Retina (tissue), 1 donor: ENCODE results near the gene OXT.
A peak's percentile ranks its signal among the peaks of the same experiment; 100 is the strongest.
"Not testable (repeated sequence)": the region's sequence is repeated elsewhere in the genome, so short reads cannot be mapped to it uniquely, and the experiment has no call there.

Experiments used
- DNase-seq: peaks from one replicate; pipeline ENCODE4 v3.0.0-alpha.2; 2016

Gene OXT

DNA sequence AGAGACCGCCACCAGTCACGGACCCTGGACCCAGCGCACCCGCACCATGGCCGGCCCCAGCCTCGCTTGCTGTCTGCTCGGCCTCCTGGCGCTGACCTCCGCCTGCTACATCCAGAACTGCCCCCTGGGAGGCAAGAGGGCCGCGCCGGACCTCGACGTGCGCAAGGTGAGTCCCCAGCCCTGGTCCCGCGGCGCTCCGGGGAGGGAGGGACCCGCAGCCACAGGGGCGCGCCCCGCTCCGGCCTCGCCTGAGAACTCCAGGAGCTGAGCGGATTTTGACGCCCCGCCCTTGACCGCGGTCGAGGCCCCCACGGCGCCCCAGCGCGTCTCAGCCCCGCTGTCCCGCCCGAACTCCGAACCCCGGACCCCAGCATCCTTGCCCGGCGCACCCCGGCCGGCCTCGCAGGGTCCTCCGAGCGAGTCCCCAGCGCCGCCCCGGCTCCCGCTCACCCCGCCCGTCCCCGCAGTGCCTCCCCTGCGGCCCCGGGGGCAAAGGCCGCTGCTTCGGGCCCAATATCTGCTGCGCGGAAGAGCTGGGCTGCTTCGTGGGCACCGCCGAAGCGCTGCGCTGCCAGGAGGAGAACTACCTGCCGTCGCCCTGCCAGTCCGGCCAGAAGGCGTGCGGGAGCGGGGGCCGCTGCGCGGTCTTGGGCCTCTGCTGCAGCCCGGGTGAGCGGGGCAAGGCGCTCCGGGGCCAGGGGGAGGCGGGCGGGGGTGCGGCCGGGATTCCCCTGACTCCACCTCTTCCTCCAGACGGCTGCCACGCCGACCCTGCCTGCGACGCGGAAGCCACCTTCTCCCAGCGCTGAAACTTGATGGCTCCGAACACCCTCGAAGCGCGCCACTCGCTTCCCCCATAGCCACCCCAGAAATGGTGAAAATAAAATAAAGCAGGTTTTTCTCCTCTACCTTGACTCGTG lies at the start of gene OXT:
OXT (plus strand) TSS at position 11 of the 920 bp plus-strand sequence; CDS start at position 47, 36 bp downstream.
- peak; percentile 57 for DNase-seq

DNA sequence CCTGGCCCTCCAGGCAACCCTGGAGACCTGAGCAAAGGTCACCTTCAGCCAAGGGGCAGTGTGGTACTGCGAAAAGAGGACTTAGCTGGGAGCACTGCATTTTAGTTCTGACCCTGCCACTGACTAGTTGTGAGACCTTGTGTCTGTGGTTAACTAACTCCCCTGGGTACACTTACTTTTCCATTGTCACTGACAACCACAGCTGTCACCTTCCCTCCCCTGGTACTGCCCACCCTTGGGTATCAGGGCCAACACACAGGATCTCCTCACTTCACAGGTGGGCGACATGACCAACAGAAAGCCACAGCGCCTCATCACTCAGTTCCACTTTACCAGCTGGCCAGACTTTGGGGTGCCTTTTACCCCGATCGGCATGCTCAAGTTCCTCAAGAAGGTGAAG lies 49.6 kb upstream of the OXT start:
- DNase-seq: no peak

- DNase-seq: not testable (repeated sequence)
Observed at GRCh38 chr20:3022559-3023490, 48.6 kb upstream of the OXT start.

DNA sequence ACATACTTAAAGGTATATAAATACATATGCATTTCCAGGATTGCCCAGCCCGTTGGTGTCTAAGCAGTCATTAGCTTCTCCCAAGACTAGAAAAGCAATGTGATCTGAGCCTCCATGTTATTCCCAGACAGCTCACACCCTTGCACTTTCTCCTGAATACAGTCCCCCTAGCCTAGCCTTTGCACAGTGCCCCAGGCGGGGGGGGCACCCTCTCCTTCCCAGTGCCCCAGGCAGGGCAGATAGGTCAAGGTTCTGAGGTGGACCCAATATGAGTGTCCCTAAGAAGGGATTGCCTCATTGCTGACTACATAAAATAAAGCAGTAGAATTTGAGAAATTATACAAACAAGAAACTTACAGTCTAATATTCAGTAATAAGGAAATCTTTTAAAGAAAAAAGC lies 43.4 kb upstream of the OXT start:
- no peak for DNase-seq

DNA sequence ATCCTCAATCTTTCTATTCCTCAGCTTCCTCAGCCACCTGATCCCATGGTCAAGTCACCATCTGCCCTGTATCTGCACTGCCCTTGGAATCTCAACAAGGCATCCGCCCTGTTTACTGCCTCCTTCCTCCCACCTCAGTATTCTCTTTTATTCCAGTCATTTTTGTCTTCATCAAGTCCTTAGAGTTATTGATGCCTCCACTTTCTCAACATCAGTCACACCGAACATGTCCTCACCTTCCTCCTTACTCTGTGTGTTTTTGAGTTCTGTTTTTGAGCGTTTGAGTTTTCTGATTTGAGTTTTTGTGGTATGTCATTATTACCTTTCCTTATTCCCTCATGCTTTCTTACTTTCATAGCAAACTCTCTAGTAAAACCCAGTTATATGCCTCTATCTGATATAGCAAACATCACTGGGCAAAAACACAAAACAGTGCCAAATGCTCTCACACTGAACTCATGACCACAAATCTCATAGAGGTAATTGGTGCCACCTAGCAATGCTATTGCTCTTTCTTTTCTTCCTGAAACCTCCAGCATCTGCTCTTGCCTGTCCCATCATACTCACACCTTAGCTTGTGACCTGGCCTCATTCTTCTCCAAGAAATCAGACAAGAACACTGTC lies 39.8 kb upstream of the OXT start:
- DNase-seq: no peak

DNA sequence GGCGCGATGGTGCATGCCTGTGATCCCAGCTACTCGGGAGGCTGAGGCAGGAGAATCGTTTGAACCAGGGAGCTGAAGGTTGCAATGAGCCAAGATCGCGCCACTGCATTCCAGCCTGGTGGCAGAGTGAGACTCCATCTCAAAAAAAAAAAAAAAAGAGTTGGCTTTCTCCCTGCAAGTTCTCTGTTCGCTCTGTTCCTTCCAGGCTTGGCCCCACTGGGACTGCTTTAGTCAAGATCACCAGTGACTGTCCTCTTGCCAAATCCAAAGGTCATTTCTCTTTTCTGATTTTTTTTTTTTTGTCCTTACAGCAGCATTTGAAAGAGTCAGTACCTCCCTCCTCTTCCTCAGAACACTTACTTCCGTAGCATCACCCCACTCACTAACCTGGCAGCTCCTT lies 38.8 kb upstream of the OXT start:
- no peak for DNase-seq

DNA sequence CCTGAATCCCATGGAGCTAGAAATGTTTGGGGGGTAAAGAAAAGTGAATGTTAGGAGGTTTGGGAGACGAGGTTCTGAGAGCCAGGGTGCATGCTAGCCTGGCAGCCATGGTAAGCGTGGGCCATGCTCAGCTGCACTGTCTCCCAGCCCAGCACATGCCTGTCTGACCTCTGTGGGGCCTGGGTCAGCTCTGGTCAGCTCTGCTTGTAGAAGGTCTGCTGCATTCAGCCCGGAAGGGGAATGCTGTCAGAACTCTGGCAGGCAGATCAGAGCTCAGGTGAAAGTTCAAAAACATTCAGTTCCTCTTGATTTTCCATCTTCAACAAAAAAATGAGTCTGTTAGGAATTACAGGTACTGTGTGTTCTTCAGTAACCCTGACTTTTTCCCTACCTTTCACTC lies 33.8 kb upstream of the OXT start:
- no peak for DNase-seq

GRCh38 chr20:3038454-3038853 lies 33.0 kb upstream of the OXT start:
- DNase-seq: no peak

- DNase-seq: no peak
Observed at GRCh38 chr20:3039426-3039825, 32.0 kb upstream of the OXT start.

DNA sequence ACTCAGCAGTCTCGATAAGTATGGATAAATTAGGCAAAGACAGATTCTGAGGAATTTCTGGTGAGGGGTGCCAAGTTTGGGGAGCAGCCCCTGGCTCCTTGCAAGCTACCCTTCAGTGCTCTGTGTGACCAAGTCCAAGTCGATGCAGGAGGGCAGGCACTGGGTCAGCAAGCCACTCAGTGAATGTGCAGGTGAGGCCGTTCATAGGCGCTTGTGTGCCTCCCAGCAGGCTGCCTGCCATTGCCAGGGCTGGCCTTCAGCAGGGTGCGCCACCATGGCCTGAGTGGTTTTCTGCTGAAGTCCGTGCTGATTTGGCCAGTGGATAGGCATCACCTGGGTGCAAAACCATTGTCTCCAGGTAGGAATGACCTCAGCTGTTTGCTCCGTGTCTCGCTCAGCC lies 31.3 kb upstream of the OXT start:
- DNase-seq: no peak

- no peak for DNase-seq
Observed at GRCh38 chr20:3041854-3042409, 29.5 kb upstream of the OXT start.

DNA sequence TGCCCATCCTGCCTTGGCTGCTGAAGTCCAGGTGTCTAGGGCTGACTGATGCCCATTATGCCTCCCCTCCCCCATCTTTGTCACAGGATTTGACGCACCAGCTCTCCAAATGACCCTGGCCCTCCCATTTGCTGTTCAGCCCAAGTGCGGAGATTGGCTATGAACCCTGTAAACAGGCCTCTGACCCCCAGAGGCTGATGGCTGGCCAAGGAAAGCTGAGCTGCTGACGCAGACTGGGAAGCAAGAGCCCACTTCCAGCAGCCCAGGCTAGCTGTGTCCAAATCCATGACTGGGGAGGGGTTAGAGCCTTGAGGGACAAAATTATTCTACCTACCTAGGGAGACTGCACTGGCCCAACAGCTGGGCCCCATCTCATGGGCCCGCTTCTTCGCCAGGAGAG lies 28.8 kb upstream of the OXT start:
- DNase-seq: no peak

DNA sequence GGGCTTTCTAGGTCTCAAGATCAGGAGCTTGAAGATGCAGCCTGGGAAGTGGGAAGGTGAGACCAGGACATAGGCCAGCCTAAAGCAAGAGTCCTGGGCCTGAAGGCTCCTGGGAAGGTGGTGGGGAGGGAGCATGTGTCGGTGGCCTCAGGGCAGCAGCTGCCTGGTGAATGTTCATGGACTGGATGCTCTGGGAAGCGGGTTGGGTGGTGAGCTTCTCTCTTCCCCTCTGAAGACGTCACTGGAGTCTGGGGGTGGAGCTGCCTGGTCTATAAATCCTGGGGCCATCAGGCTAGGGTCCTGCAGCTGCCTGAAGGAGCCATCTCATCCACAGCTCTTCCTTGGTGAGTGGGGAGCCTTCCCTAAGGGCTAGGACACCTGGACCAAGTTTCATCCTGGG lies 28.1 kb upstream of the OXT start, which contains the start of gene GNRH2:
GNRH2 (plus strand) TSS at position 301 of the 400 bp plus-strand sequence. CDS start 793 bp downstream, outside the sequence.
- DNase-seq: no peak

- no peak for DNase-seq
Observed at GRCh38 chr20:3044336-3044965, 27.0 kb upstream of the OXT start.

- DNase-seq: no peak
Observed at GRCh38 chr20:3045042-3045815, 26.2 kb upstream of the OXT start.

DNA sequence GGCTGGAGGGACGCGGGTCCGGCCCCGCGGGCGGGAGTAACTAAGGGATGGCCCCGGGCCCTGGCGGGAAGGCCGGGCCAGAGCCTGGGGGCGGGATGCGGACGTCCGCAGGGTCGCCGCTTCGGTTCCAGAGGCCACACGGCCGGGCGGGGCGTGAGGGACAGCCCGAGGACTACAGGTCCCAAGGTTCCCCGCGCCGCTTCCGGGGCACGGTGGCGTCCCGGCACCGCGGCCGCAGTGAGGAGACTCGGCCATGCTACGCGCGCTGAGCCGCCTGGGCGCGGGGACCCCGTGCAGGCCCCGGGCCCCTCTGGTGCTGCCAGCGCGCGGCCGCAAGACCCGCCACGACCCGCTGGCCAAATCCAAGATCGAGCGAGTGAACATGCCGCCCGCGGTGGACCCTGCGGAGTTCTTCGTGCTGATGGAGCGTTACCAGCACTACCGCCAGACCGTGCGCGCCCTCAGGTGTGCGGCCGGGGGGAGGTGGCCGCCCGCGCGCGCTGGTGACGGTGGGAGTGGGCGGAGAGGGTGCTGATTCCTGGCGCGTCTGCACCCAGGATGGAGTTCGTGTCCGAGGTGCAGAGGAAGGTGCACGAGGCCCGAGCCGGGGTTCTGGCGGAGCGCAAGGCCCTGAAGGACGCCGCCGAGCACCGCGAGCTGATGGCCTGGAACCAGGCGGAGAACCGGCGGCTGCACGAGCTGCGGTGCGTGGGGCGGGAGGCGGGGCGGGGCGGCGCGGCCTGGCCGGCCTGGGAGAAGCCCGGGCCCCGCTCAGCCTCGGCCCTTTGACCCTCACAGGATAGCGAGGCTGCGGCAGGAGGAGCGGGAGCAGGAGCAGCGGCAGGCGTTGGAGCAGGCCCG lies 25.4 kb upstream of the OXT start, which contains the start of gene MRPS26:
MRPS26 (plus strand) TSS at position 237 of the 861 bp plus-strand sequence; CDS start at position 254, 17 bp downstream.
- DNase-seq: peak; percentile 97

- DNase-seq: no peak
Observed at GRCh38 chr20:3046677-3047462, 24.6 kb upstream of the OXT start.

GRCh38 chr20:3047486-3048419 lies 23.7 kb upstream of the OXT start:
- no peak for DNase-seq
